MM.1S (cell line): ENCODE results near the gene MEST.

Source experiments
- DNase-seq: peaks from one replicate; pipeline ENCODE4 v3.0.0-alpha.2; 2015
- H2AFZ ChIP-seq: fragments of 300-600 bp; sonication (generic); 2 replicates; pipeline ENCODE4 v1.6.0; 2016; ENCODE audit warnings: antibody characterized with exemption, low read length
- H3F3A ChIP-seq: fragments of 300-600 bp; sonication (generic); 2 replicates; pipeline ENCODE4 v1.6.1; 2016; ENCODE audit warnings: mild to moderate bottlenecking, antibody characterized with exemption, low read length, moderate library complexity, mixed read lengths; ENCODE audit not compliant: insufficient read depth
- H3K27ac ChIP-seq: fragments of 300-600 bp; sonication (generic); 2 replicates; pipeline ENCODE4 v1.5.1; 2016; ENCODE audit warnings: mild to moderate bottlenecking, low read length
- H3K27me3 ChIP-seq: fragments of 300-600 bp; sonication (generic); replicated peaks from 2 replicates; pipeline ENCODE4 v1.6.0; 2016; ENCODE audit warnings: low read length; ENCODE audit not compliant: insufficient read depth
- H3K36me3 ChIP-seq: fragments of 300-600 bp; sonication (generic); replicated peaks from 2 replicates; pipeline ENCODE4 v1.6.1; 2016; ENCODE audit warnings: mild to moderate bottlenecking, low read length, mixed read lengths; ENCODE audit not compliant: insufficient read depth
- H3K4me1 ChIP-seq: fragments of 300-600 bp; sonication (generic); 2 replicates; pipeline ENCODE4 v1.6.1; 2016; ENCODE audit warnings: low read length, mixed read lengths
- H3K4me2 ChIP-seq: fragments of 300-600 bp; sonication (generic); 2 replicates; pipeline ENCODE4 v1.6.0; 2016; ENCODE audit warnings: low read depth, low read length
- H3K4me3 ChIP-seq: fragments of 300-600 bp; sonication (generic); 2 replicates; pipeline ENCODE4 v1.5.1; 2016; ENCODE audit warnings: low read length, mixed read lengths
- H3K79me2 ChIP-seq: fragments of 300-600 bp; sonication (generic); 2 replicates; pipeline ENCODE4 v1.6.1; 2016; ENCODE audit warnings: mixed run types, low read length, mixed read lengths
- H3K9ac ChIP-seq: fragments of 300-600 bp; sonication (generic); 2 replicates; pipeline ENCODE4 v1.6.1; 2016; ENCODE audit warnings: low read length, mixed read lengths
- H3K9me2 ChIP-seq: fragments of 300-600 bp; sonication (generic); replicated peaks from 2 replicates; pipeline ENCODE4 v1.6.1; 2016; ENCODE audit warnings: mild to moderate bottlenecking, low read length, mixed read lengths; ENCODE audit not compliant: insufficient read depth
- H3K9me3 ChIP-seq: fragments of 300-600 bp; sonication (generic); replicated peaks from 2 replicates; pipeline ENCODE4 v1.6.1; 2016; ENCODE audit warnings: mild to moderate bottlenecking, low read length, mixed read lengths; ENCODE audit not compliant: insufficient read depth
- H4K20me1 ChIP-seq: fragments of 300-600 bp; sonication (generic); 2 replicates; pipeline ENCODE4 v1.6.1; 2016; ENCODE audit warnings: mild to moderate bottlenecking, low read length, moderate library complexity, mixed read lengths; ENCODE audit not compliant: insufficient read depth
- EZH2 ChIP-seq: fragments of 300-600 bp; sonication (generic); optimal IDR thresholded peaks from 2 replicates; pipeline ENCODE3; 2017; ENCODE audit warnings: low read depth, mild to moderate bottlenecking, antibody characterized with exemption, low read length, mixed read lengths
- EZH2phosphoT487 ChIP-seq: fragments of 300-600 bp; sonication (generic); IDR thresholded peaks from 2 replicates; pipeline ENCODE4 v1.6.1; 2018; ENCODE audit warnings: antibody characterized with exemption, low read length
- TF ChIP-seq, protein P1 (sequence below): fragments of 300-600 bp; sonication (generic); IDR thresholded peaks from 2 replicates; pipeline ENCODE4 v1.5.1; 2016; ENCODE audit warnings: antibody characterized with exemption, low read length, mixed read lengths

Gene MEST

DNA sequence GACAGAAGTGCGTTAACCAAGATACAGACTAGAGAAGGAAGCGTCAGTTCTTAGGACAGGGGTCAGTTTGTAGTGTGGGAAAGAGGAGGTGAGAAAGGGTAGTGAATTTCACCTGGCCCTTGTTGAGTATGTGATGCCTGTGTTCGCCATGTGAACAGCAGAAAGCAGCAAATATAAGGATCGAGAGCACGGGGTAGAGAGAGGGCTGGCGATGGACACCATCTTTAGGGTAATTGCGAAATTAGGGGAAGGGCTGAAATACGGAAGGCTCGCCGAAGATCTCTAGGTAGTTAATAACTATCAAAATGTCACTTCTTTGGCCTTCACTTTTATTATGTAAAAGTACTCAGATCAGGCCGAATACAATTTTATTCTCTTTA is 6.2 kb upstream of the MEST start:
- Histone ChIP-seq H3K4me2 (peak overlapping the region; percentile 98), H3K79me2 (no peaks in the 10 kb centered on the region), H3K9me2 (no peaks in the 10 kb centered on the region), H3F3A (0 out of 2 replicates have a peak, but pooled peaks cover 5% of the 10 kb centered on the region), H3K27ac (no peak overlapping the region), H3K4me3 (peak overlapping the region; percentile 80), H3K4me1 (peaks cover 5% of the 10 kb centered on the region), H3K36me3 (no peaks in the 10 kb centered on the region), H3K27me3 (peaks cover 6% of the 10 kb centered on the region; the same call in 1 of the 2 replicates), H3K9ac (no peak overlapping the region), H2AFZ (peak overlapping the region; percentile 95), H3K9me3 (no peaks in the 10 kb centered on the region), H4K20me1 (no peaks in the 10 kb centered on the region)
- DNase-seq = no peak
- TF ChIP-seq, protein P1, sequence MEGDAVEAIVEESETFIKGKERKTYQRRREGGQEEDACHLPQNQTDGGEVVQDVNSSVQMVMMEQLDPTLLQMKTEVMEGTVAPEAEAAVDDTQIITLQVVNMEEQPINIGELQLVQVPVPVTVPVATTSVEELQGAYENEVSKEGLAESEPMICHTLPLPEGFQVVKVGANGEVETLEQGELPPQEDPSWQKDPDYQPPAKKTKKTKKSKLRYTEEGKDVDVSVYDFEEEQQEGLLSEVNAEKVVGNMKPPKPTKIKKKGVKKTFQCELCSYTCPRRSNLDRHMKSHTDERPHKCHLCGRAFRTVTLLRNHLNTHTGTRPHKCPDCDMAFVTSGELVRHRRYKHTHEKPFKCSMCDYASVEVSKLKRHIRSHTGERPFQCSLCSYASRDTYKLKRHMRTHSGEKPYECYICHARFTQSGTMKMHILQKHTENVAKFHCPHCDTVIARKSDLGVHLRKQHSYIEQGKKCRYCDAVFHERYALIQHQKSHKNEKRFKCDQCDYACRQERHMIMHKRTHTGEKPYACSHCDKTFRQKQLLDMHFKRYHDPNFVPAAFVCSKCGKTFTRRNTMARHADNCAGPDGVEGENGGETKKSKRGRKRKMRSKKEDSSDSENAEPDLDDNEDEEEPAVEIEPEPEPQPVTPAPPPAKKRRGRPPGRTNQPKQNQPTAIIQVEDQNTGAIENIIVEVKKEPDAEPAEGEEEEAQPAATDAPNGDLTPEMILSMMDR = no peak
- TF ChIP-seq EZH2 (no peak), EZH2phosphoT487 (no peak)

DNA sequence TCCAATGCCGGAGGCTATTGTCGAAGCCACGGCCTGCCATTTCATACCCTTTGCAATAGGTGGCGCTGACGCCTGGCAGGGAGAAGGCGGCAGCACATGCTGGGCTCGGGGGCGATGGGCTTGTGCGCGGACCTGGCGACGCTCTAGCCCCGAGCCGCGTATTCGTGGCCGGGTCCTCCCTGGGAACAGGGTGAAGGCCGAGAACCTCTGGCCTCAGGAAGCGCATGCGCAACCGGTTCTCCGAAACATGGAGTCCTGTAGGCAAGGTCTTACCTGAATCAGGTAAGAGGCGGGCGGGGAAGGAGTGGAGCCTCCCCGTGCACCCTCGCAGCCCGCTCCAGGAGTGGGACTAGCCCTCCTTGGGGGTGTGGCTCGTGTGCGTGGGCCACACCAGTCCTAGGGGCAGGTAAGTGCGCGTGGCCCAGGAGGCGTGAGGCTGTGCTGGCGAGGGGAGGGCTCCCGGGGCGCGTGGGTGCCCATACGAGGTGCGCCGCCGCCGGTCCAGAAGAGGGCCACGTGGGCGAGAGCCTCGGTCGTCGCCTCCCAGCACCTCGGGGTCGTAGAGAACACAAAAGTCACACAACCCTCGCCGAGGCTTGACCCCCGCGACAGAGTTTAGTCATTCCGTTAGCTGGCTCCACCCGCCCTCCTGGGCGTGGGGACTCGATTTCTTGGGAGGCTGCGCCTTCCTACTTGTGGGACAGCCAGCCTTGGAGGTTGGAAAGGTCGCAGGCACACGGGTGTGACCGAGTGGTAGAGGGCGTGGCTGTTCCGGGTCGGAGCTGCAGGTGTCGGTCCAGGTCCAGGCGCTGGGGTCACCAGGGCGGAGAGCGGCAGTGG is 5.6 kb upstream of the MEST start:
- Histone ChIP-seq H3K4me1 (peaks cover 5% of the 10 kb centered on the region), H3K27me3 (peaks cover 11% of the 10 kb centered on the region), H3K9ac (peak overlapping the region; percentile 49; the same call in 1 of the 2 replicates), H3K9me2 (no peaks in the 10 kb centered on the region), H3F3A (0 out of 2 replicates have a peak, but pooled peaks cover 5% of the 10 kb centered on the region), H3K36me3 (no peaks in the 10 kb centered on the region), H3K4me3 (peak overlapping the region; percentile 80), H3K4me2 (peak overlapping the region; percentile 98), H4K20me1 (no peaks in the 10 kb centered on the region), H3K79me2 (no peaks in the 10 kb centered on the region), H3K9me3 (no peaks in the 10 kb centered on the region), H2AFZ (peak overlapping the region; percentile 95), H3K27ac (no peak overlapping the region)
- DNase-seq = peak; percentile 89
- no peak for TF ChIP-seq EZH2
- TF ChIP-seq, protein P1 = peak; percentile 96

DNA sequence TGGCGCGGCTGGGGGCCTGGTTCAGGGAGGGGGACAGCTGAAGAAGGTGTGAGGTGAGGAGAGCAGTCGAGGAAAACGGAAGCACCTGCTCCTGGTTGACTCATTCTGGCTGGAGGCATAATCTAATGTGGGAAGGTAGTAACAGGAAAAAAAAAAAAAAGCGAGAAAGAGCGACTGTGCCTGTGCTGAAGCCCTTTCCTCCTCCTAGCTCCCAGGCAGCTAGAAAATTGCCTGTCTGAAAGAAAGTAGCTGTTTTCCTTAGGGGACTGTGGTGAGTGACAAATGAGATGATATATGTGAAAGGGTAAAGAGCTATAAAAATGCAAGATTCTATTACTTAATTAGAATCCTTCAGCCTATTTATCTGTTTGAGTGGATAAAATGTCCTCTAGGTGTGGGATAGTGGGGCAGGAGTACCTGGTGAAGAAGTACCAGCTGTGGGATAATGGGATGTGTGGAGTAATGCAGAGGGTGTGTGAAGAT is 4.9 kb upstream of the MEST start:
- Histone ChIP-seq H3K36me3 (no peaks in the 10 kb centered on the region), H4K20me1 (no peaks in the 10 kb centered on the region), H3K9me2 (no peaks in the 10 kb centered on the region), H3K9ac (peak overlapping the region; percentile 49; the same call in 1 of the 2 replicates), H3K27ac (no peak overlapping the region), H3K27me3 (peaks cover 11% of the 10 kb centered on the region), H3F3A (0 out of 2 replicates have a peak, but pooled peaks cover 5% of the 10 kb centered on the region), H3K4me2 (peak overlapping the region; percentile 98), H3K4me1 (peaks cover 5% of the 10 kb centered on the region), H3K79me2 (no peaks in the 10 kb centered on the region), H3K9me3 (no peaks in the 10 kb centered on the region), H3K4me3 (peak overlapping the region; percentile 80), H2AFZ (peak overlapping the region; percentile 95)
- no peak for DNase-seq
- TF ChIP-seq EZH2phosphoT487 (no peak), EZH2 (no peak)
- TF ChIP-seq, protein P1 = no peak
